ENCODE results near the gene DIAPH2.

Gene DIAPH2

DNA sequence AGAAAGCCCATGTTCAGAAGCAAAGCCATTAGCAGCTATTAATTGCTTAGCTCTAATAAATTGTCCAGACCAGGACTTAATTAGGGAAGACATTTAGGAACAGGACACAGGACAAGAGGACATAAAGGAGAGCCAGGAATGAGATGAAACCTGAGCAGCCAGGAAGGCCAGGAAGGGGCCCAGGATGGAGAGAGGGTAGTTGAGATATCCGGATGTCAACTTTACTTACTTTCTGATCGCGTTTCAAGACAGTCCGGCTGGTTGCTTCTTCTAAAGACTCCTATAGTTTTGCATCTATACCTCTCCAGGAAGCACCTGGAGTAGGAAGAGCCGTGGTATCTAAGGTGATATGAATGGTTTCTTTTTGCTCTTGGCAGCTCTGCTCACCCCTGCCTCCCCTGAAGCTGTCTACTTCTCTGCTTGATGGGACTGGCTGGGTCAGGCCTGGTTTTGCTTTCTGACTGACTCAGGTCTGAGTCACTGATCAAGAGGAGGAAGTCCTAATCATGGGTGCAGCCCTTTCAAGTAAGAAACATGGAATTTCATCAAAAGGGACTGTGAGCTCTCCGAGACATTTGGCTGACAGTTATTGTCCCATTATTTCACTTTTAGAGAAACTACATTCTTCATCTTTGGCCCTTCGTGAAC lies 932.4 kb downstream of the DIAPH2 start:
- DNase-seq, result peak; percentile 3

DNA sequence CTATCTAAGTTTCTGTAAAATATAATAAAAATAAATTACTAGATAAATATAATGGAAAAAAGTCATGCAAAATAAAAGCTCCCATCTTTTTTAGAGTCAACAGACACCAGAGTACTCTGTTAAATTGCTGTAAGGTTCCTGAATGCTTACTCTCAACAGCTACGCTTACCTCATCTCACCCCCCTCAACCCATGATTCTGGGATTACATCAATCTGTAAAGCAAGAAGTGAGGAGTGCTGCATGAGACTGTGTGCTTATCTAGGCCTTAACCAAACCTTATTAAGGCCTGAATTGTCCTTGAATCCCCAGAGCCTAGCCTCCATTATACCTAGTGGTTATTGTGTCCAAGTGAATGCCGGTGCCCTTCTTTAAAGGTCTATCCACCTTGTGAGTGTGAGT lies 934.9 kb downstream of the DIAPH2 start:
- DNase-seq, result no peak

DNA sequence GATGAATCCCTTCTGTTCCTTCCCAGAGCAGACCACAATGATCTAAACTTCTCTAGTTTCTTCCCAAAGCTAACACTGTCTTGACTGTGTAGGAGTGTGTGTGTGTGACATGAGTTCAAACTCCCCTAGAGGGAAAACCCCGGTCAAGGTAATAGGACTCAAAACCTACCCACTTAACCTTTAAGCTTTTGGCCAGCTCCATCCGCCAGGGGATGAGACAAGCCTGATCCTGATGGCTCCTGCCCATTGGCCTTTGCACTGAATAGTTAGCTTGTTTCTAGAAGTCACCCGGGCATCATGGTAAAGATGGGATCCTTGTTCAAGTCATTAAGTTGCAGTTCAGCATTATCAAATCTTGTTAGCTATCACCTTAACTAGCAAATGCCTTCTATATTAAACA lies 937.5 kb downstream of the DIAPH2 start:
- DNase-seq, result no peak

DNA sequence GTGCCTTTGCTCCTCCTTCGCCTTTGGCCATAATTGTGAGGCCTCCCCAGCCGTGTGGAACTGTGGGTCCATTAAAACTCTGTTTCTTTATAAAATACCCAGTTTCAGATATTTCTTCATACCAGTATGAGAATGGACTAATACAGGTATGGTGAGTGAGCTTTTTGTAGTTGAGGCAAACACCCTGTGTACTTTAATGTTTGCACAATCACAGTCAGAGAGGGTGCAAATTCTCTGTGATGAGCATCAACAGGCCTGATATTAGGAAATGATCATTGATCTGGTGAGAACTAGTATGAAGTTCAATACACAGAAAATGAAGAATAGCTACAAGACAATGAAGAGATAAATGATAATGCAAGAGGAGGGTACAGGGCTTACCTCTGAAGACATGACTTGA lies 943.7 kb downstream of the DIAPH2 start:
- DNase-seq, result no peak

DNA sequence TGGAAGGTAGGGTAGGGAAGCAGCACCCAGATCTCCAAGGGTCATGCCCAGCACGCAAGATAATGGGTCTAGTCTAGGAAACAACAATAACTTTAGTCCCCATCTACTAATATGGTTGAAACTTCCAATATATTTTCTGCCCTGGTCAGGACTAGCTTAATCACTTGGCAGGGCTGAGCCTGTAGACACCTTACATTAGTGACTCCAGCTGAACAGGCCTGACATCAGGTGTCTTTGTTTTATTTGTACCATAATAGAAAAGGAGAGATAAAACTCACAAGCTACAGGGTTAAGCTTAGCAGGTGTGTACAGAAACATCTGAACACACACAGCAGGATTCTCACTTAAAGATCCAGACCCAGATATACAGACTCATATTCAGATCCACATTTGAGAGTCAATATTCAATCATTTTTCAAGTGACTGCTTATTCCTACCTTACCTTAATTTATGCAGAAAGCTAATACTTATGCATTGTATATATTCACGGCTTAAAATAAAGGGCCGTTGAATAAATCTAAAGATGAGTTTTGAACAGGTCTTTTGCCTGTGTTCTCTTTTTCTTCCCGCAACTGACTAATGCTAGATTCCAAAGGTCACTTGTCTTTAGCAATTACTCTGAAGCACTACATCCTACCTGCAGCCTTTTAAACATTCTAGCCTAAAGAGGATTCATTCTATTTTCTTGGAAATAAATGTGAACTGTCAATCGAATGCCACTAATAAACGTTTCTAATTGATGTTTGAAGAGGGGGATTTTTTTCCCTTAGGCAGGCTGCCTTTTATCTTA lies 944.4 kb downstream of the DIAPH2 start:
- DNase-seq, result no peak

DNA sequence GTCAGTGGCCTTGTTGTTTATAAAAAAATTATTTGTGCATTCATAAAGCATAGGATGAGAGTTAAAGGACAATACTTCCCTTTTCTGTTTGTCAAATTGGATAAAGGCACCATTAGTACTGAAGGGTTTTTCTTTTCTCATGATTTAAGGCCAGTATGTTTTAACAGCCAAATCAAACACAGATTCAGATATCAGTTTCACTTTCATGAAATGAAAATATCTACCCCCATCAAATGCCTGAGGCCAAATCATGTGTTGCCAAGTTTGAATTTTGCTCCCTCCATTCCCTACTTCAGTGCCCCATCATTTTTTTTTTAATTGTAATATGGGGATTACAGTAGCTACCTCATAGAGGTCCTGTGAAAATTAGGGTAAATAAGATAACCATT lies 944.9 kb downstream of the DIAPH2 start:
- no peak for DNase-seq

DNA sequence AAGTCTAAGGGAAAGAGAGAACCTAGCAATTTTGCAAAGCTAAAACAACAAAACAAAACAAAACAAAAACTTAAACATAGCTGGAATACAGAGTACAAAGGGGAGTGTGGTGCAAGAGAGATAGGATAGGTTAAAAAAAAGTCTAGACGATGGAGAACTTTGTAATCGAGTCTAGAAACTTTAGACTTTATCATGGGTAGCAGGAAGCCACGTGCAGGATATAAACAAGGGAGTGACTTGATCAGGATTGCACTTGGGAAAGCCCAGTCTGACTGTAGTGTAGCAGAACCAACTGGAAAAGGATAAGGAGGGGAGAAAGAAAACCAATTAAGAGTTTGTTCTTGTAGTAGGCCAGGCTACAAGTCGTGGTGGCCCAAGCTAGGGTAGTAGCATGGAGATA lies 949.2 kb downstream of the DIAPH2 start:
- DNase-seq, result no peak

DNA sequence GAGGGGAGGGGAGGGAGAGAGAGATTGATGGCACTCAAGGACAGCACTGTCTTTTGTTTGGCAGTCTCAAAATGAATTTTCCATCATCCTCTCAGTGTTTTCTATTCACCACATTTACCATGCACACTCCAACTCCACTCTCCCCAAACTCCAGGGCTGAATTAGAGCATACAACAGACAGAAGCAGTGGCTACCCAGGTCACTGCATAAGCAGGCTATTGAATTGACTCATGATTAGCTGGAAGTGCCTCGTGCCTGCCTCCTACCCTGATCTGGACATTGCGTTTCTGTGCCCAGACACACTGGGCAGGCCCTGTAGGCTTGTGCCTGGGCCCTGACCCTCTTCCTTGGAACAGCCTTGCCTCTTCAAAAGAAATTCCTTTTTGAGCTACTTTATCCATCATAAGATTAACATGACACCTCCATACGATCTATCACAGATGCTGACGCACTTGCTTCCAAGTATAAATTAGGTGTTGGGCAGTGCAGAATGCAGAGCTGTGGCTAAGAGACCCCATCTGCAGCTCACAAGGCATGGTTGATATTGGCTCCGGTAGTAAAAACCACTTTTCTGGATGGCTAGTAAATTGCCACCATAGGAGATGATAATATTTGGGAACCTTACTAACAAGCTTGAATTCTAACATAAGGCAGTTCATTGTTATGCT lies 952.0 kb downstream of the DIAPH2 start:
- no peak for DNase-seq

DNA sequence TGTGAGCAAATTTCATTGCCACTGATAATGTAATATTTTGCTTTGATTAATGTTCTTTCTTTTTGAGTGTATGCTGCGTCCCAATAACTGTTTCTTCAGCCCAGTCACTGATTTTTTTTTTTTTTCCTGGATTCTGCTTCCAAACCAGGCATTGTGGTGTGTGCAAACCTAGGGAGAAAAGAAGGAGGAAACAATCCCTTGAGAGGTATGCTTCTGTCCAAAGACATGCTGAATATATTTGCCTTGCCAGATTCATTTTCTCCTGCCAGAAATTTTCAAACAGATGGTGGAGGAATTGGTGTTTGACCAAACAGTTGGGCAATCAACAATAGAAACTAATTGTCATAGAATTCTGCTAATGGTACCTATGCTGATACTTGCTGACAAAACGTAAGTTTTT lies 952.6 kb downstream of the DIAPH2 start:
- DNase-seq, result no peak

DNA sequence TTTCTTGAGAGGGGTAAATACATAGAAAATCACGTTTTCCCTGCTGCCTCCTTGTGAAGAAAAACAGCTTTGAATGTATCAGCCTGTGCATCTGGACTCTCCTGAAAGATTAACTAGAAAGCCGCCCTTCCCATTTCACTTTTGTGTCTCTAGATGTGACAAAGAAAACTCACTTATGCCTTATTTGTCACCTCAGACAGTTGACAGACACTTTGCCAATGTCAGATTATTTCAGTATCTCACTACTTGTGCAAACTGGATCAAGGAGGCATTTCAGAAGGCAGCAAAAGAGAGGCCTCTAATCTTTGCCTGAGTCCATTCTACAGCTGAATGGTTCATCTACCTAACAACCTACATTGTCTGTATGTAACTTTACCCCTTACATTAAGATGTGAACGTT lies 954.0 kb downstream of the DIAPH2 start:
- no peak for DNase-seq

DNA sequence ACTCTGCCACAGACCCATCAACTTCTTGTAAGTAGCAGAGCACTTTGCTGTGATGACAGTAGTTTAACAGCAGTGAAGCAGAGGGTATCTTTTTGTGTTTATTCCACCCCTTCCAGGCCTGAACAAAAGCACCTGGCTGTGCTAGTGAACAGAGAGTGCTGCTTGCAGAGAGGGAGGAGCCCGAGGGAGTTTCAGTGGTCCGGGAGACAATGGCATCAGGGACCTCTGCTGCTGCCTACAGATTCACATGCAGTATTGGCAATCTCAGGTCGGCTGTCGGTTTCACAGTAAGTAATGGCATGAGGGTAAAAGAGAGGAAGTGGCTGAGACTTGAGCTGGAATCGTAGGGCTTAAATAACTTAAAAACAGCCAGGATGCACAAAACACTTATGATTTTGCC lies 954.9 kb downstream of the DIAPH2 start:
- DNase-seq, result no peak

All from stimulated activated CD4-positive, alpha-beta T cell treated with anti-CD3 and anti-CD28 coated beads, Interleukin-1b, Interleukin-23, amount 100 ng/mL, for 48 hours (primary cell).